GM13976 (cell line): ENCODE measurements around the gene NPEPPS.
"Not testable (repeated sequence)": the region's sequence is repeated elsewhere in the genome, so short reads cannot be mapped to it uniquely, and the experiment has no call there.

Experiments
- DNase-seq: peaks from one replicate; pipeline ENCODE4 v3.0.0; 2012; ENCODE audit warnings: low spot score
- CTCF ChIP-seq: IDR thresholded peaks from 2 replicates; pipeline ENCODE4 v1.5.1; 2012; ENCODE audit warnings: borderline replicate concordance, mild to moderate bottlenecking; ENCODE audit not compliant: insufficient read depth; ENCODE audit errors: extremely low read depth, missing control alignments, control extremely low read depth
- in situ Hi-C: fragments of 300-500 bp; cut with MboI; formaldehyde crosslinking; loops from one replicate; pipeline ENCODE4 v1.12.0; 2022; ENCODE audit warnings: low sequenced_read_pairs, mixed read lengths, inconsistent platforms; ENCODE audit not compliant: unreplicated experiment

NPEPPS gene

GRCh38 chr17:47544327-47544726, 13.4 kb downstream of the NPEPPS start:
- DNase-seq, in situ Hi-C loops: not testable (repeated sequence)

GRCh38 chr17:47554733-47555132, 23.8 kb downstream of the NPEPPS start:
- DNase-seq, in situ Hi-C loops: not testable (repeated sequence)

- in situ Hi-C loops, DNase-seq: not testable (repeated sequence)
Observed at GRCh38 chr17:47556108-47556507, 25.2 kb downstream of the NPEPPS start.

GRCh38 chr17:47560517-47561043, 29.7 kb downstream of the NPEPPS start:
- DNase-seq, in situ Hi-C loops: not testable (repeated sequence)

- in situ Hi-C loops, DNase-seq: not testable (repeated sequence)
Observed at GRCh38 chr17:47561698-47562405, 30.9 kb downstream of the NPEPPS start.

GRCh38 chr17:47562406-47562705, 31.4 kb downstream of the NPEPPS start:
- DNase-seq, in situ Hi-C loops: not testable (repeated sequence)

GRCh38 chr17:47567261-47567660, 36.4 kb downstream of the NPEPPS start:
- in situ Hi-C loops, DNase-seq: not testable (repeated sequence)

- in situ Hi-C loops, DNase-seq: not testable (repeated sequence)
Observed at GRCh38 chr17:47572561-47572960, 41.7 kb downstream of the NPEPPS start.

GRCh38 chr17:47582416-47582815, 51.5 kb downstream of the NPEPPS start:
- in situ Hi-C loops, DNase-seq: not testable (repeated sequence)

- DNase-seq, in situ Hi-C loops: not testable (repeated sequence)
Observed at GRCh38 chr17:47586378-47587055, 55.6 kb downstream of the NPEPPS start.

GRCh38 chr17:47593522-47593921, 62.6 kb downstream of the NPEPPS start:
- DNase-seq, in situ Hi-C loops: not testable (repeated sequence)

GRCh38 chr17:47603830-47604597, 73.1 kb downstream of the NPEPPS start:
- DNase-seq = no peak
- no peak for TF ChIP-seq CTCF
- in situ Hi-C loops = no loop called here

GRCh38 chr17:47604598-47604927, 73.7 kb downstream of the NPEPPS start:
- in situ Hi-C loops = no loop called here
- TF ChIP-seq CTCF = no peak
- no peak for DNase-seq
